Mesendoderm (in vitro differentiated cells): ENCODE results near the gene CDC37.
"Not testable (repeated sequence)": the region's sequence is repeated elsewhere in the genome, so short reads cannot be mapped to it uniquely, and the experiment has no call there.

ENCODE experiments used
- DNase-seq: peaks from one replicate; pipeline ENCODE4 v3.0.0; 2013
- H2AK5ac ChIP-seq: 2 replicates; pipeline ENCODE4 v1.6.1; 2013; ENCODE audit warnings: low read length, inconsistent platforms
- H2BK120ac ChIP-seq: 2 replicates; pipeline ENCODE4 v1.6.1; 2013; ENCODE audit warnings: low read depth, mild to moderate bottlenecking, low read length, moderate library complexity, mixed read lengths
- H2BK15ac ChIP-seq: replicated peaks from 2 replicates; pipeline ENCODE4 v1.6.1; 2013; ENCODE audit warnings: low read depth, mild to moderate bottlenecking, moderate library complexity
- H2BK5ac ChIP-seq: 2 replicates; pipeline ENCODE4 v1.6.1; 2013; ENCODE audit warnings: low read length, inconsistent platforms
- H3K18ac ChIP-seq: 2 replicates; pipeline ENCODE4 v1.6.1; 2013; ENCODE audit warnings: mild to moderate bottlenecking, low read length, mixed read lengths
- H3K23ac ChIP-seq: one replicate; pipeline ENCODE4 v1.6.1; 2013; ENCODE audit warnings: low read length
- H3K27ac ChIP-seq: 2 replicates; pipeline ENCODE4 v1.5.1; 2013; ENCODE audit warnings: low read depth, mild to moderate bottlenecking, inconsistent platforms, low read length, moderate library complexity
- H3K27me3 ChIP-seq: 2 replicates; pipeline ENCODE4 v1.6.1; 2013; ENCODE audit warnings: low read length, control low read depth, mild to moderate bottlenecking, inconsistent platforms; ENCODE audit not compliant: insufficient read depth, poor library complexity
- H3K36me3 ChIP-seq: 2 replicates; pipeline ENCODE4 v1.6.1; 2013; ENCODE audit warnings: low read length, inconsistent platforms; ENCODE audit not compliant: control insufficient read depth, insufficient read depth
- H3K4ac ChIP-seq: one replicate; pipeline ENCODE4 v1.6.1; 2013; ENCODE audit warnings: low read depth, mild to moderate bottlenecking, low read length, moderate library complexity
- H3K4me1 ChIP-seq: 2 replicates; pipeline ENCODE4 v1.6.1; 2013; ENCODE audit warnings: low read depth, low read length, inconsistent platforms; ENCODE audit not compliant: control insufficient read depth
- H3K4me2 ChIP-seq: 2 replicates; pipeline ENCODE4 v1.6.1; 2013; ENCODE audit warnings: low read length
- H3K4me3 ChIP-seq: 2 replicates; pipeline ENCODE4 v1.5.1; 2013; ENCODE audit warnings: mild to moderate bottlenecking, low read length
- H3K56ac ChIP-seq: one replicate; pipeline ENCODE4 v1.6.1; 2013; ENCODE audit warnings: low read length
- H3K79me1 ChIP-seq: 2 replicates; pipeline ENCODE4 v1.6.1; 2013; ENCODE audit warnings: low read length, inconsistent platforms
- H3K79me2 ChIP-seq: 2 replicates; pipeline ENCODE4 v1.6.1; 2013; ENCODE audit warnings: mild to moderate bottlenecking, low read length; ENCODE audit not compliant: control insufficient read depth, insufficient read depth
- H3K9ac ChIP-seq: 2 replicates; pipeline ENCODE4 v1.6.1; 2013; ENCODE audit warnings: low read length, inconsistent platforms
- H4K5ac ChIP-seq: one replicate; pipeline ENCODE4 v1.6.1; 2013; ENCODE audit warnings: low read length
- H4K8ac ChIP-seq: one replicate; pipeline ENCODE4 v1.6.1; 2013; ENCODE audit warnings: low read depth, mild to moderate bottlenecking, control low read depth, low read length, moderate library complexity
- WGBS: extraction: QIAGEN DNeasy Blood & Tissue Kit; methylation state at CpG from one replicate; pipeline ENCODE4 v1.1.7; 2013; ENCODE audit warnings: low lambda C conversion rate, missing lambda C conversion rate; ENCODE audit not compliant: insufficient coverage; ENCODE audit errors: extremely low coverage; 5-methylcytosine and 5-hydroxymethylcytosine counted together

Gene CDC37

DNA sequence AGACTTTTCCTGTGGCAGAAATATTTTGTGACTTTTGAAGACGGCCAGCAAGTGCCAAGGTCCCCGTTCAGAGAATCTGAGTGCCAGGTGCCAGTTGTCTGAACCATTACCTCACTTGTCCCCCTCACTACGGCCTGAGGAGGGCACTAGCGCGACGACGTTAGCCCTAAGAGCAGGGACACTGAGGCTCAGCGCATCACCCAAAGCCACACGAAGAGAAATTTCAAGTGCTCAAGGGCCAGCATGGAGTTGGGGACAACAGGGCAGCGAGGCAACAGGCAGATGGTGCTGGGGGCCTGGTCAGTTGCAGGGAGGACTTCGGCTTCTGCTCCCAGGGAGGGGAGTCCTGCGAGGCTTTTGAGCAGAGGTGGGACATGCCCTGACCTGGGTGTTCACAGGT lies 13.5 kb downstream of the CDC37 start:
- Histone ChIP-seq H3K36me3 (peaks cover 7% of the 10 kb centered on the region), H3K4me1 (no peaks in the 10 kb centered on the region), H3K4me2 (no peak overlapping the region), H3K23ac (no peak overlapping the region), H4K8ac (no peak overlapping the region), H3K79me2 (no peaks in the 10 kb centered on the region), H3K56ac (no peak overlapping the region), H2BK120ac (no peak overlapping the region), H4K5ac (no peak overlapping the region), H3K9ac (no peak overlapping the region), H3K18ac (no peak overlapping the region), H3K79me1 (no peaks in the 10 kb centered on the region), H2AK5ac (no peak overlapping the region), H2BK5ac (no peak overlapping the region), H3K27me3 (no peaks in the 10 kb centered on the region), H2BK15ac (no peak overlapping the region), H3K4ac (no peak overlapping the region), H3K27ac (no peak overlapping the region), H3K4me3 (no peak overlapping the region)
- no CpG with 5 or more reads among the region's 12 CpGs for WGBS
- peak; percentile 38 for DNase-seq

DNA sequence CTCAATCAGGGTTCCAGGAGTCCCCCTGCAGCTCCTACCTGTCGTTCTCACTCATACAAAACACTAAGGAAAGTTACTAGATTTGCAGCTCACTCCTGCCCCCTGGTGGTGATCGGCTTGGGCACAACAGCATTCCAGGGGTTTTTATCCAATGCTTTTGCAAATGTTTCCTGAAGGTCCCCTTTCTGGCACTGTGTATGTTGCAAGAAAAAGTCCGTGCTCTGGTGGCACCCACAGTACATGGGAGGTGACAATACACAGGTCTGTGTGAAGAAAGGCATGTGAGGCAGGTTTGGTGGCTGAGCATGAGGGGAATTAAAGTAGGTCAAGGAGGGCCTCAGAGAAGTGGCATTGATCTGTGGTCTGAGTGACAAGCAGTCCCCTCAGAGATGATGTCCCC lies 14.4 kb downstream of the CDC37 start:
- no peak overlapping the region for H4K8ac ChIP-seq
- no peaks in the 10 kb centered on the region for H3K79me2 ChIP-seq
- H3K36me3 ChIP-seq, result peaks cover 2% of the 10 kb centered on the region
- H3K4me2 ChIP-seq, result no peak overlapping the region
- no peak overlapping the region for H2BK5ac ChIP-seq
- H2AK5ac ChIP-seq, result no peak overlapping the region
- H3K4ac ChIP-seq, result no peak overlapping the region
- DNase-seq, result peak; percentile 83
- H2BK15ac ChIP-seq, result no peak overlapping the region
- no peaks in the 10 kb centered on the region for H3K27me3 ChIP-seq
- no peak overlapping the region for H3K9ac ChIP-seq
- no peak overlapping the region for H3K23ac ChIP-seq
- no peak overlapping the region for H4K5ac ChIP-seq
- no CpG with 5 or more reads among the region's 3 CpGs for WGBS
- H3K56ac ChIP-seq, result no peak overlapping the region
- no peaks in the 10 kb centered on the region for H3K79me1 ChIP-seq
- no peak overlapping the region for H2BK120ac ChIP-seq
- H3K4me1 ChIP-seq, result no peaks in the 10 kb centered on the region
- H3K27ac ChIP-seq, result no peak overlapping the region
- H3K18ac ChIP-seq, result no peak overlapping the region
- no peak overlapping the region for H3K4me3 ChIP-seq

DNA sequence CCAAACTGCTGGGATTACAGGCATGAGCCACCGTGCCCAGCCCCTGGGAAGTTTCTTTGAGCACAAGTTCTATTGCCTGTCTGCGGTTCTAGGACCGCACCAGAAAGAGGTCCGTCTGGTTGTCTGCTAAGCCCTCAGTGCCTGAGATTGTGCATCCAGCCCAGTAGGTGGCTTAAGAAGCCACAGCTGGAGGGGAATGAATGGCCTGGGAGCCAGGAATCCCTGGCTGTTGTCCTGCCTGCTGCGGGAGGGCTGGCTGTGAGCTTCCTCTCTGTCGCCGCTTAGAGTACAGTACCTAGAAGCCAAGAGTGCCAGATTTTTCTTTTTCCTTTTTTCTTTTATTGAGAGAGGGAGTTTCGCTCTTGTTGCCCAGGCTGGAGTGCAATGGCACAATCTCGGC lies 18.8 kb downstream of the CDC37 start:
- H2BK15ac ChIP-seq, result no peak overlapping the region
- H3K4me1 ChIP-seq, result peaks cover 5% of the 10 kb centered on the region
- peaks cover 3% of the 10 kb centered on the region for H3K79me2 ChIP-seq
- H3K27ac ChIP-seq, result no peak overlapping the region
- H3K18ac ChIP-seq, result no peak overlapping the region
- H3K9ac ChIP-seq, result no peak overlapping the region
- no peak overlapping the region for H3K4me2 ChIP-seq
- no CpG with 5 or more reads among the region's 9 CpGs for WGBS
- H2AK5ac ChIP-seq, result no peak overlapping the region
- DNase-seq, result no peak
- H3K56ac ChIP-seq, result no peak overlapping the region
- H4K8ac ChIP-seq, result no peak overlapping the region
- no peak overlapping the region for H2BK120ac ChIP-seq
- H3K79me1 ChIP-seq, result peaks cover 4% of the 10 kb centered on the region
- H2BK5ac ChIP-seq, result no peak overlapping the region
- H4K5ac ChIP-seq, result no peak overlapping the region
- H3K36me3 ChIP-seq, result no peaks in the 10 kb centered on the region
- no peak overlapping the region for H3K4ac ChIP-seq
- no peaks in the 10 kb centered on the region for H3K27me3 ChIP-seq
- H3K4me3 ChIP-seq, result no peak overlapping the region
- no peak overlapping the region for H3K23ac ChIP-seq

DNA sequence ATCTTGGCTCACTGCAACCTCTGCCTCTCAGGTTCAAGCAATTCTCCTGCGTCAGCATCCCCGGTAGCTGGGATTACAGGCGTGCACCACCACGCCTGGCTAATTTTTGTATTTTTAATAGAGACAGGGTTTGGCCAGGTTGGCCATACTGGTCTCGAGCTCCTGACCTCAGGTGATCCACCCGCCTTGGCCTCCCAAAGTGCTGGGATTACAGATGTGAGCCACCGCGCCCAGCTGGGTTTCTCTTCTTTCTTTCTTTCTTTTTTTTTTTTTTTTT lies 20.2 kb downstream of the CDC37 start:
- not testable (repeated sequence) for H2AK5ac ChIP-seq, H3K4ac ChIP-seq, H3K9ac ChIP-seq, H2BK120ac ChIP-seq, H2BK15ac ChIP-seq, H3K27ac ChIP-seq, H3K4me3 ChIP-seq, H2BK5ac ChIP-seq, H3K56ac ChIP-seq, H3K79me1 ChIP-seq, H4K8ac ChIP-seq, H3K4me1 ChIP-seq, H3K27me3 ChIP-seq, H3K23ac ChIP-seq, DNase-seq, H3K18ac ChIP-seq, H4K5ac ChIP-seq, H3K79me2 ChIP-seq, H3K4me2 ChIP-seq, H3K36me3 ChIP-seq
- WGBS, result no CpG with 5 or more reads among the region's 8 CpGs

DNA sequence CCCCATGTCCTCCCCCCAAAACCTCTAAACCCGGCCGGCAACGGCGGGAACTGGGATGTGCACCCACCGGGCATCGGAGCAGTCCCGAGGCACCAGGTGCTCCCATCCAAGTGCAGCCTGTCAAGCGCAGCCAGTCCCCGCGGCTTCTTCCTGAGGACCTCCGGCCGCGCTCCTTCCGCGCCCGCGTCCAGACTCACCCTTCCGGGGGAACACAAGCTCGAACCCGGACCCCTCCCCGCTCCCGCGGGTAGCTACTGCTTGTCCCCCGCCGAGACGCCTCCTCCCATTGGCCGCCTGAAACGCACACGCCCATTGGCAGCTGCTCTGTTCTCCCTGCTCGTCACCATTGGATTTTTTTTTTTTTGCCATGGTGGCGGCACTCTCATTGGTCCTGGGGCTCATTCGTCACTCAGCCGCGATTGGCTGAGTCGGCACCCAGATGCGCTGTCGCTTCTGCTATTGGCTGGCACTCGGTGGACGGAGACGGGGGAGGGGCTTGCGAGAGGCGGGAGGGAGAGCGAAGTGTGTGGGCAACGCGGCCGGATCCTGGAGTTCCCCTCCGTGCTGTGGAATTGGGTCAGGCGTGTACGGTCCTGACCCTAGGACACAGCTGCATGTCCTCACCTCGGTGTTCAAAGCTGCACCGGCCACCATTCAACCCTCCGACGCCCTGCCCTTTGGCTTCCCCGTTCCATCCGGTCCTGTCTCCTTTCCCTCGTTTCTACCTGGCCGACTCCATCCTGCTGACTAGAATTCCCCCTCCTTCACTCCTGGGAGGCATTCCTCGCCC lies 22.8 kb downstream of the CDC37 start, which contains the start of gene TYK2:
Gene TYK2 (minus strand): TSS at position 260 of the 790 bp plus-strand sequence. CDS start 2,166 bp downstream, outside the sequence.
- Histone ChIP-seq H3K36me3 (no peaks in the 10 kb centered on the region), H2BK120ac (no peak within 1 kb of the TSS), H3K18ac (peak within 1 kb of the TSS; percentile 73), H3K9ac (peak within 1 kb of the TSS; percentile 99), H3K4me2 (peak within 1 kb of the TSS; percentile 100), H3K56ac (peak within 1 kb of the TSS; percentile 100), H2BK5ac (peak within 1 kb of the TSS; percentile 91), H3K27me3 (no peaks in the 10 kb centered on the region), H3K23ac (peak within 1 kb of the TSS; percentile 85), H3K27ac (peak within 1 kb of the TSS; percentile 13), H3K79me2 (peaks cover 3% of the 10 kb centered on the region), H2AK5ac (no peak within 1 kb of the TSS), H4K8ac (no peak within 1 kb of the TSS), H3K4ac (peak within 1 kb of the TSS; percentile 85), H3K4me1 (peaks cover 5% of the 10 kb centered on the region), H3K4me3 (peak within 1 kb of the TSS; percentile 95), H4K5ac (peak within 1 kb of the TSS; percentile 24), H2BK15ac (no peak within 1 kb of the TSS), H3K79me1 (peaks cover 4% of the 10 kb centered on the region)
- peak; percentile 99 for DNase-seq
- no CpG with 5 or more reads among the region's 58 CpGs for WGBS

DNA sequence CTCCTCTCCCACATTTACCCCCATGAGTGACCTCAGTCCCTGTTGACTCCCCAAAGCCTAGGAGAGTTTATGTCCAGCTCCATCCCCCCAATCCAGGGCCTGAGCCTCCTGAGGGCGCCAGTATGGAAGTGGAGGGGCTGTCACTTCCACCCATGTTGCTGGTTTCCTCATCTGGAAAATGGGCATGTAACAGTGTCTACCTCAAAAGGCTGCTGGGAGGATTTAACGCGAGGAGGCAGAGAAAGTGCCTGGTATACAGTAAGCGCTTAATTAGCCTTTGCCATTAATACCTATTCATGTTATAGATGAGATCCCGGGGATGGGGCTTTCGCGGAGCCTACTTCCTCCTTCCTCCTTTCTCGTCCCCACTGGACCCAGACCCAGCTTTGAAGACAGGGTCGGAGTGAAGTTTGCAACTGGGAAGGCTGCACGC lies 23.4 kb downstream of the CDC37 start:
- Histone ChIP-seq H3K56ac (peak overlapping the region; percentile 97), H3K18ac (peak overlapping the region; percentile 73), H2BK15ac (no peak overlapping the region), H3K27ac (peak overlapping the region; percentile 13), H2AK5ac (no peak overlapping the region), H4K5ac (peak overlapping the region; percentile 24), H3K9ac (peak overlapping the region; percentile 96), H3K27me3 (no peaks in the 10 kb centered on the region), H3K36me3 (no peaks in the 10 kb centered on the region), H3K23ac (peak overlapping the region; percentile 15), H3K79me1 (peaks cover 4% of the 10 kb centered on the region), H3K4me1 (peaks cover 5% of the 10 kb centered on the region), H3K79me2 (peaks cover 3% of the 10 kb centered on the region), H2BK120ac (no peak overlapping the region), H3K4me2 (peak overlapping the region; percentile 89), H2BK5ac (no peak overlapping the region), H3K4ac (peak overlapping the region; percentile 85), H4K8ac (no peak overlapping the region), H3K4me3 (peak overlapping the region; percentile 95)
- whole genome bisulfite sequencing, result no CpG with 5 or more reads among the region's 10 CpGs
- DNase-seq, result no peak
